ENCODE data around the gene C1orf174.

Gene C1orf174

DNA sequence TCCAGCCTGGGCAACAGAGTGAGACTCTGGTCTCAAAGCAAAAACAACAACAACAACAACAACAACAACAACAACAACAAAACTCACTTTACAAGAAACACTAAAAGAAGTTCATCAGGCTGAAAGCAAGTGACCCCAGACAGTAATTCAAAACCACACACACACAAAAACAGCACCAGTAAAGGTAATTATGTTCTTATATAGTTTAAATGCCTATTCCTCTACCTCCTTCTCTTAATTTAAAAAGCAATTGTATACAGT, 1.7 kb downstream of the C1orf174 start:
- H3K4me3 ChIP-seq (ENCODE audit: low read depth, low read length), result no peak overlapping the region

DNA sequence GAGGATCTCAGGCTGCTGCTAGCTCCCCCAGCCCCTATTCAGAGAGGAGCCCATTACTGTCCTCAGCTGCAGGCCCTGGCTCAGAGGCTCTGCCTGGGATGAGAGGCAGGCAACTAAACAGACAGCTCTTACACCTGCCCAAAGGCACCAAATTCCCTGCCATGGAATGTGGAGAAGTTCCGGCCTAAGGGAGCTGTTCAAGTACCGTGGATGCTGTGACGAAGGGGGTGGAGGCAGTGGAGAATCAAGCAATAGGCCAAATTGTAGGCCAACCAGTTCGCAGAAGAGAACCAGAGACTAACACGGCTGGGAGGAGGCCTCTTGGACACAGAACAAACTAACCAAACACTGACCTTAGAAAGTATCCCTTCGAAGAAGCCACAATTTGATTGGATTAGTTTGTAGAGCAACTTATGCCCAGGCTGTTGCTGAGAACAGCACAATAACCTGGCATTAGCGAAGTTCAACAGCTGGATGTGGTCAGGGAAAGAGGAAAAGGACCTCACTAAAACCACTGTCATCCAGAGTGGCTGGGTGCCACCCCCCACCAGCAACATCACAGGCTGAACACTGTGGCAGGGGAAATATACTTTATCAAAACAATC, 3.6 kb downstream of the C1orf174 start:
- no peak overlapping the region for H3K4me3 ChIP-seq (ENCODE audit: low read depth, low read length)

DNA sequence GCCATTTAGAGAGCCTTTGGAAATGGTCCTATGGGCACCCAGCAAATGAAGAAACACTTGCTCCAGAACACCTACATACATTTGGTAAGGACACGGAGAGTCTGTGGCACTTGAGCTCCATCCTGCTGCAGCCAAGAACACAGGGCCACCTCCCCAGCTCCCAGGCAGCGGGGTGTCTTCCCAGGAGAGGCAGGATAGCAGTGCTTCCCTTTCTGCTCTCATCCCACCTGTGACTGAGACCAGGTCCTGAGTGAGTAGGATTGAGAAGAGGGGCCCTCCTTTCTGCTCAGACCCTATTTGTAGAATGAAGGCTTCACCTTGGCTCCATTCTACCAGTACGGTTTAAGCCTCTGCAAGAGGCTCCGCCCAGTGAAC, 4.1 kb downstream of the C1orf174 start:
- H3K4me3 ChIP-seq (ENCODE audit: low read depth, low read length), result no peak overlapping the region

- H3K4me3 ChIP-seq (ENCODE audit: low read depth, low read length), result no peak overlapping the region
Measured at GRCh38 chr1:3895279-3895950, 4.7 kb downstream of the C1orf174 start.

GRCh38 chr1:3894626-3895278, 5.3 kb downstream of the C1orf174 start:
- H3K4me3 ChIP-seq (ENCODE audit: low read depth, low read length), result no peak overlapping the region

- H3K4me3 ChIP-seq (ENCODE audit: low read depth, low read length), result no peak overlapping the region
Measured at GRCh38 chr1:3893190-3893589, 6.9 kb downstream of the C1orf174 start.

- no peak overlapping the region for H3K4me3 ChIP-seq (ENCODE audit: low read depth, low read length)
Measured at GRCh38 chr1:3892748-3893147, 7.3 kb downstream of the C1orf174 start.

DNA sequence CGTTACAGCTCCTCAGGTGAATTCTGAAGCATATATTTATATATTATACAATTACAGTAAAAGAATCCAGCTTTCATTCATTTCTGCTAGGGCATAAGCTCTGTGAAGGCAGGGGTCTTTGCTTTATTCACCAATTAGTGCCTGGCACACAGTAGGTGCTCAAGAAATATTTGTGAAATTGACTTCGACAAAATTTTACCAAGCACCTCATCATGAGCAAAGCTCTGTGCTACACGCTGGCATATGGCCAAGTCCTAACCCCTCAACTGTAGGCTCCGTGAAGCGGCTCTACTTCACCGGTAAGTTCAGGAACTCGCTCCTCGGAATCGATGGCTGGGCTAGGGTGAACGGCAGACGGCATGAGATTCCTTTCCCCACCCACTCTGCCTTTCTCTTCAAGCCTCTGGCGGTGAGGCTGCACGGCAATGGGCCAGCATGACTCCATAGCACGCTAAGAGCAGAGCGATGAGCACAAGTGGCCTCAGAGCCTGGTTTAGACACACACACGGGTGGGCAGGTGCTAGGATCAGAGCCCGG, 8.7 kb downstream of the C1orf174 start:
- no peak overlapping the region for H3K4me3 ChIP-seq (ENCODE audit: low read depth, low read length)

DNA sequence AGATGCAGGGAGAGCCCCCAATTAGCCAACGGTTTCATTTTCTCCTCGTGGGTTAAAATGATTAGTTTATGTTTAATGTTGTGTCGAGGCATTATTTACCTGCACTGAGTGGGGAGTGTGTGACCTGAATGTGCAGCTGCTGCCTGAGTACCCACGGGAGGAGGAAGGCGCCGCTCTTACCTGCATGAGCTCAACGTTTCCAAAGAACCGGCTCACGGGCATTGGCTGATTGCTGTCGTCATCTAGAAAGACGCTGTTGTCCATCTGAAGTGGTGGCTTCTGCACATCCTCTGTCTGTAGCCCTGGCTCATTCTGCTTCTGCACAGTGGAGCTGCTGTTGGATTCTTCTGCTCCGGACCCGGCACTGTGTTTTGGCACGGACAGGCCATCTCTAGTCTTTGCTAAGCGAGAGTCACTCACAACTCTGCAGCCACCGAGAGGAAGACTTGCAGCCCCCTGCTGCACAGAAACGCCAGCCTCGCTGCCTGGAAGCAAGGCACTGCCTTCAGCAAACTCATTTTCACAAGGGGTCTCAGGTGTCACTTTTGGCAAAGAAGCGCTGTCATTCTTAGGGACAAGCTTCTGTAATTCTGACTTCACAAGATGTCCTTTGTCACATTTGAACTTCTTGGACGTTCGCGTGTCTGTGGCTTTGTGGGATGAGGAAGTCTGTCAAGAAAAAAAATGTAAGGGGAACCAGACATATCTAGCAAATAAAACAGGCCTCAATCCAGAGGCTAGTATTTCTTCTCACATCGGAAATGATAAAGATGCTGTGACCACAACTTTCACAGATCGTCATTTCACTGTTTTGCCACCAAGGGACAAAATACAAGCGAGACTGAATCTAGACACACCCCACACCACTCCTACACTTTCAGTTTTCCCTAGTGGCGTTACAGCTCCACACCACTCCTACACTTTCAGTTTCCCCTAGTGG, 9.4 kb downstream of the C1orf174 start:
- H3K4me3 ChIP-seq (ENCODE audit: low read depth, low read length), result no peak overlapping the region

- H3K4me3 ChIP-seq (ENCODE audit: low read depth, low read length), result no peak overlapping the region
Measured at GRCh38 chr1:3889936-3890335, 10.1 kb downstream of the C1orf174 start.

- no peak overlapping the region for H3K4me3 ChIP-seq (ENCODE audit: low read depth, low read length)
Measured at GRCh38 chr1:3888301-3888700, 11.8 kb downstream of the C1orf174 start.

- no peak overlapping the region for H3K4me3 ChIP-seq (ENCODE audit: low read depth, low read length)
Measured at GRCh38 chr1:3886691-3887090, 13.4 kb downstream of the C1orf174 start.

DNA sequence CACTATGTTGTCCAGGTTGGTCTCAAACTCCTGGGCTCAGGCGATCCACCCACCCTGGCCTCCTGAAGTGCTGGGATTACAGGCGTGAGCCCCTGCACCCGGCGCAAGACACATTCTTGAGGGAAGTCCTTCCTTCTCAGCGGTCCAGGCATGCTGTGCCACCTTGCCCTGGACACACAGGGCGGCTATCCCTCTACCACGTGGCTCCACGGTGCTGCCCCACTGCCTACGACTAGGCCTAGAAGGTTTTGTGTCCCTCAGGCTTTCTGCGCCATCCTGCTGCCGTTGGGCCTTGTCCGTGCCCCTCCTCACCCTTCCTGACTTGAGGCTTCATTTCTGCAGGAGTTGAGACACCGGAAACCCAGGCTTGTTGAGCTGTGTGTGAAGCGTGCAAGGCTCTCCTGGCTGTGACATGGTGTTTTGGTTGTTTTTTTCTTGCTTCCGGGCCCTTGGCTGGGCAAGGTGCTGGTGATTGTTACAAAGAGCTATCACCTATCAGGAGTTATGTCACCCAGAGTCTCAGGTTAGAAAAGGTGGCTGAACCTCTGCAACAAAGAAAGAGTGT, 13.9 kb downstream of the C1orf174 start:
- H3K4me3 ChIP-seq (ENCODE audit: low read depth, low read length), result no peak overlapping the region

DNA sequence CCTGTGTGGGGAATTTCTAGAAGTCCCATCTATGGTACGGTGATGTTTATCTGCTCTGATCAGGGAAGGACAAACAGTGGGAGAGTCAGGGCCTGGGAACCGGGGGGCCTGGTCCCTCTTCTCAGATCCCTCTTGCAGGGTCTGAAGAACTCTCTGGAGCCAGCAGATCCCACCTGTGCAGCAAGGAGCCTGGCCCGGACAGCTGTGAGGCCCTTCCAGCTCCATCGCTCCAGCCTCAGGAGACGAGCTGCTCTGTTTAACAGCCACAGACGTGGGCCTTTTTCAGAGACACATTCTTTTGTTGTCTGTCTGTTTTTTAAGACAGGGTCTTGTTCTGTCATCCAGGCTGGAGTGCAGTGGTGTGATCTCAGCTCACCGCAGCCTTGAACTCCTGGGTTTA, 14.5 kb downstream of the C1orf174 start:
- no peak overlapping the region for H3K4me3 ChIP-seq (ENCODE audit: low read depth, low read length)

- H3K4me3 ChIP-seq (ENCODE audit: low read depth, low read length), result no peak overlapping the region
Measured at GRCh38 chr1:3884966-3885365, 15.1 kb downstream of the C1orf174 start.

GRCh38 chr1:3883194-3883925, 16.7 kb downstream of the C1orf174 start:
- no peak overlapping the region for H3K4me3 ChIP-seq (ENCODE audit: low read depth, low read length)

DNA sequence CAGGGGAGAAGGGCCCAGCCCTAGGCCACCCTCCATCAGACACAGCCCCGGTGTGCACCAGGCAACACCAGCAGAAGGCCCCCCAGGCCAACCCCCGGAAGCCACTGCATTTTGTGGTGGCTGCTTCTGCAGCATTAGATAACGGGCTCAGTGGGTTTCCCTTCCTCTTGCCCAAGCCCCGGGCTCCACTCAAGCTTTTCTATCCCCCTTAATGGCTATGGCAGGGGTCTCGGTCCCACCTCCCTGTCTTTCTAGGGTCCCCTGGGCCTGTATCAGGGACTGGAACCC, 18.9 kb downstream of the C1orf174 start:
- H3K4me3 ChIP-seq (ENCODE audit: low read depth, low read length), result no peak overlapping the region

DNA sequence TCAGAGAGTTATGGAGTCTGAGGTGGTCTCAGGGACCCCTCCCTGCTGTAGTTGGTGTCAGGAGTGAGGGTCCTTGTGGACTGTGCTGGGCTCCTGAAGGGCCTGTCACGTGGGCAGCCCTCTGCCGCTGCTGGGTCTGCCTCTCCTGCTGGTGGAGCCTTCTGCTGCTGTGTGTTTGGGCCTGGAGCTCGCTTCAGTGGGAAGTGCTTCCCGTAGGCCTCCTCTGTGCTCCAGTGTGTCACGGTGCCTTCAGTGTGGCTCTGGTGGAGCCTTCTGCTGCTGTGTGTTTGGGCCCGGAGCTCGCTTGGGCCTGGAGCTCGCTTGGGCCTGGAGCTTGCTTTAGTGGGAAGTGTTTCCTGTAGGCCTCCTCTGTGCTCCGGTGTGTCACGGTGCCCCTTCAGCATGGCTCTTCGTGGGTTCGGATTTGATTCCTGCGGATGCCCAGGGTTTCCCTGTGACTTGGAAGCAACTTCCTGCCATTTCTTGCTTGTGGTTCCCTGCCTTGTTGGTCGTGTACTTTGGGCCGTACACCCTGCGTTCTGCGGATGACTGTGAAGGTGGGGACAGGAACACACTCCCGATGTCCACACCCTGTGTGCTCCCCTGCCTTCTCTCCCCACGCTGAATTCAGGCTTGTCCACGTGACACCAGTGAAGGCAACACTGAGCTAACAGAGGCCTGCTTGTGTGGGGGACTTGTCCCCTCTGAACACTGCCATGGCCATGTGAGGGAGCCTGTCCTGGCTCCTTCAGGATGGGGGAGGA, 19.5 kb downstream of the C1orf174 start:
- H3K4me3 ChIP-seq (ENCODE audit: low read depth, low read length), result no peak overlapping the region

- H3K4me3 ChIP-seq (ENCODE audit: low read depth, low read length), result no peak overlapping the region
Measured at GRCh38 chr1:3879787-3880428, 20.2 kb downstream of the C1orf174 start.
